ENCODE data around the gene P3H1. TPM values are rescaled to one million over a fixed set of nuclear protein-coding genes. Genes with fewer than 3 reads are reported as not detected.

The P3H1 gene
- total RNA-seq, 1 donor from 2014 or later = 41.9 TPM

- no peak for DNase-seq (ENCODE audit: low spot score)
Measured at GRCh38 chr1:42745851-42746250, 21.0 kb downstream of the P3H1 start.

- DNase-seq (ENCODE audit: low spot score) = no peak
Measured at GRCh38 chr1:42744148-42744413, 22.7 kb downstream of the P3H1 start.

- no peak for DNase-seq (ENCODE audit: low spot score)
Measured at GRCh38 chr1:42743317-42744147, 23.3 kb downstream of the P3H1 start.

GRCh38 chr1:42742617-42743316 lies 24.1 kb downstream of the P3H1 start:
- no peak for DNase-seq (ENCODE audit: low spot score)

GRCh38 chr1:42742141-42742540 lies 24.7 kb downstream of the P3H1 start:
- DNase-seq (ENCODE audit: low spot score) = no peak

- no peak for DNase-seq (ENCODE audit: low spot score)
Measured at GRCh38 chr1:42741706-42742105, 25.1 kb downstream of the P3H1 start.

- DNase-seq (ENCODE audit: low spot score) = no peak
Measured at GRCh38 chr1:42740851-42741580, 25.8 kb downstream of the P3H1 start.

- no peak for DNase-seq (ENCODE audit: low spot score)
Measured at GRCh38 chr1:42739753-42740700, 26.8 kb downstream of the P3H1 start, which contains the start of gene CLDN19. CLDN19 (minus strand) TSS chr1:42740236; CDS start chr1:42740063, 173 bp downstream.

- DNase-seq (ENCODE audit: low spot score) = no peak
Measured at GRCh38 chr1:42738678-42739226, 28.1 kb downstream of the P3H1 start.

GRCh38 chr1:42737986-42738677 lies 28.7 kb downstream of the P3H1 start:
- no peak for DNase-seq (ENCODE audit: low spot score)

- DNase-seq (ENCODE audit: low spot score) = peak; percentile 54
Measured at GRCh38 chr1:42737257-42737656, 29.6 kb downstream of the P3H1 start.

GRCh38 chr1:42736571-42737200 lies 30.1 kb downstream of the P3H1 start:
- no peak for DNase-seq (ENCODE audit: low spot score)

GRCh38 chr1:42736152-42736551 lies 30.7 kb downstream of the P3H1 start:
- DNase-seq (ENCODE audit: low spot score) = no peak

- DNase-seq (ENCODE audit: low spot score) = no peak
Measured at GRCh38 chr1:42735477-42736105, 31.2 kb downstream of the P3H1 start.

GRCh38 chr1:42735056-42735455 lies 31.8 kb downstream of the P3H1 start:
- no peak for DNase-seq (ENCODE audit: low spot score)

GRCh38 chr1:42734201-42735035 lies 32.4 kb downstream of the P3H1 start:
- DNase-seq (ENCODE audit: low spot score) = no peak

- no peak for DNase-seq (ENCODE audit: low spot score)
Measured at GRCh38 chr1:42733415-42734200, 33.2 kb downstream of the P3H1 start.

Measured in mucosa of gallbladder (tissue), 1 donor.